Keratinocyte (primary cell): ENCODE measurements around the gene ANGEL2.

Experiments used
- EZH2 ChIP-seq: IDR thresholded peaks from one replicate; pipeline ENCODE4 v1.6.1; 2012; ENCODE audit warnings: inconsistent platforms, mild to moderate bottlenecking, low read length, moderate library complexity
- TF ChIP-seq, protein P1 (sequence below), 3 experiments: IDR thresholded peaks in 1 of 3; conservative IDR thresholded peaks in 1 of 3; optimal IDR thresholded peaks in 1 of 3; 2 replicates in 2 of 3; 3 replicates in 1 of 3; pipeline versions ENCODE3 to v1.5.1; 2011; ENCODE audit warnings: low read length in 3 of 3, mild to moderate bottlenecking in 3 of 3, moderate library complexity in 2 of 3, control low read depth in 1 of 3, inconsistent platforms in 1 of 3; ENCODE audit not compliant: insufficient read depth in 2 of 3; ENCODE audit errors: extremely low read depth in 1 of 3

DNA sequence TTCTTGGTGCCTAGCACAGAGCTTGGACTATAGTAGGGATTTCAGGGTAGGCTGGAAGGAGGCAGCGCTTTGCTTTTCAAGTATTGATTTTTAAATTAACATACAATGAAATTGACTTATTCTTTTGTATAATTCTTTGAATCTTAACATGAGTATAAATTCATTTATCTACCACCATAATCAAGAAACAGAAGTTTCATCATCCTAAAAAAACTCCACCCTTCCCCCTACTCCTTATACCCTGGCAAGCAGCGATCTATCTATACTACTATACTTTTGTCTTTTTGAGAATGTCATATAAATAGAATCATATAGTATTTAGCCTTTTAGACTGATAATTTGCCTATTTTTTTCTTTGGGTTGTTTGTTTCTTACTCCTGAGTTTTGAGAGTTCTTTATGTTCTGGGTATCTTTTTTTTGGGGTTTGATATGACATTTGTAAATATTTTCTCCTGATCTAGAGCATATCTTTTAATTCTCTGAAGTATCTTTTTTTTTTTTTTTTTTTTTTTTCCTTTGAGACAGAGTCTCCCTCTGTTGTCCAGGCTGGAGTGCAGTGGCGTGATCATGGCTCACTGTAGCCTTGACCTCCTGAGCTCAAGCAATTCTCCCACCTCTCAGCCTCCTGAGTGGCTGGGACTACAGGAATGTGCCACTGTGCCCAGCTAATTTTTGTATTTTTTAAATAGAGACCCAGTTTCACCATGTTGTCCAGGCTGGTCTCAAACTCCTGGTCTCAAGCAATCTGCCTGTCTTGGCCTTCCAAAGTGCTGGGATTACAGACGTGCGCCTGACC is 41.8 kb upstream of the ANGEL2 start:
- TF ChIP-seq, protein P1, sequence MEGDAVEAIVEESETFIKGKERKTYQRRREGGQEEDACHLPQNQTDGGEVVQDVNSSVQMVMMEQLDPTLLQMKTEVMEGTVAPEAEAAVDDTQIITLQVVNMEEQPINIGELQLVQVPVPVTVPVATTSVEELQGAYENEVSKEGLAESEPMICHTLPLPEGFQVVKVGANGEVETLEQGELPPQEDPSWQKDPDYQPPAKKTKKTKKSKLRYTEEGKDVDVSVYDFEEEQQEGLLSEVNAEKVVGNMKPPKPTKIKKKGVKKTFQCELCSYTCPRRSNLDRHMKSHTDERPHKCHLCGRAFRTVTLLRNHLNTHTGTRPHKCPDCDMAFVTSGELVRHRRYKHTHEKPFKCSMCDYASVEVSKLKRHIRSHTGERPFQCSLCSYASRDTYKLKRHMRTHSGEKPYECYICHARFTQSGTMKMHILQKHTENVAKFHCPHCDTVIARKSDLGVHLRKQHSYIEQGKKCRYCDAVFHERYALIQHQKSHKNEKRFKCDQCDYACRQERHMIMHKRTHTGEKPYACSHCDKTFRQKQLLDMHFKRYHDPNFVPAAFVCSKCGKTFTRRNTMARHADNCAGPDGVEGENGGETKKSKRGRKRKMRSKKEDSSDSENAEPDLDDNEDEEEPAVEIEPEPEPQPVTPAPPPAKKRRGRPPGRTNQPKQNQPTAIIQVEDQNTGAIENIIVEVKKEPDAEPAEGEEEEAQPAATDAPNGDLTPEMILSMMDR (optimal IDR thresholded peaks at IDR 0.05 in 1 of 3, IDR thresholded peaks at IDR 0.05 in 1 of 3, conservative IDR thresholded peaks at IDR 0.05 in 1 of 3; ENCODE audit: extremely low read depth in 1 of 3, insufficient read depth in 2 of 3, low read length in 3 of 3): no peak
- TF ChIP-seq EZH2: no peak
